ENCODE data around the gene C19orf73.

The C19orf73 gene

DNA sequence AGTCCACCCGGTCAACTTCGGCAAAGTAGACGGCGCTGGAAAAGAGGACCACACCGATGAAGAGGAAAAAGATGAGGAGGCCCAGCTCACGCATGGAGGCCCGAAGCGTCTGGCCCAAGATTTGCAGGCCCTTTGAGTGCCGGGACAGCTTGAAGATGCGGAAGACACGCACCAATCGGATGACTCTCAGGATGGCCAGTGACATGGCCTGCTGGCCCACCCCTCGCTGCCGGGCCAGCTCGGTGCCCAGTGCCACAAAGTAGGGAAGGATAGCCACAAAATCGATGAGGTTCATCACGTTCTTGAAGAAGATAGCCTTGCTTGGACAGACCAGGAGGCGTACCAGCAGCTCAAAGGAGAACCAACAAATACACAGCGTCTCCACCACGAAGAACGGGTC is 48.5 kb downstream of the C19orf73 start:
- no peaks in the 10 kb centered on the region for H3K9me3 ChIP-seq (ENCODE audit: insufficient read depth, low read depth, low read length)
- no peak overlapping the region for H3K27ac ChIP-seq (ENCODE audit: low read depth, low read length)
- H3K36me3 ChIP-seq (ENCODE audit: insufficient read depth, low read length): no peaks in the 10 kb centered on the region
- WGBS: 92% methylated on average over 21 of the region's 21 CpGs
- peaks cover 86% of the 10 kb centered on the region for H3K27me3 ChIP-seq (ENCODE audit: insufficient read depth, low read length)
- no peak overlapping the region for H3K9ac ChIP-seq (ENCODE audit: low read depth, low read length)
- H3K4me1 ChIP-seq (ENCODE audit: insufficient read depth, low read length): peaks cover 10% of the 10 kb centered on the region; the same call in 1 of the 2 replicates
- H3K4me3 ChIP-seq (ENCODE audit: low read length): no peak overlapping the region

DNA sequence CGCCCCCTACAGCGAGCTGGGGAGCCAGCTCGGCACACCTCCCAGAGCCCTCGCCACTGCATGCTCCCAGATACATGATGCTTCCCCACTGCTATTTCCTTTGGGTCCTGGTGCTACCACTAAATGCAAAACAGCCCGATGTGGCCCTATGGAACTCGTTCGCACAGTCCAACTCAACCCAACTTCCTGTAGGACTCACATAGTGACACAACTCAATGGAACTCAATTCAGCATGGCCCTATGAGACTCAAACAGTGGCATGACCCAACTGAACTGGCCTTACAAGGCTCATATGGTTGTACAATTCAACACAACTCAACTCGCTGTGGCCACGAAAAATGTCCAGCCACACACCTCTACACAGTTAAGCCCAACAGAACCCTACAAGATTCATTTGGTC is 49.9 kb downstream of the C19orf73 start:
- peaks cover 16% of the 10 kb centered on the region for H3K4me1 ChIP-seq (ENCODE audit: insufficient read depth, low read length)
- no peak overlapping the region for H3K4me3 ChIP-seq (ENCODE audit: low read length)
- H3K27me3 ChIP-seq (ENCODE audit: insufficient read depth, low read length): peaks cover 83% of the 10 kb centered on the region
- H3K9ac ChIP-seq (ENCODE audit: low read depth, low read length): no peak overlapping the region
- WGBS: 90% methylated on average over 9 of the region's 9 CpGs
- H3K9me3 ChIP-seq (ENCODE audit: insufficient read depth, low read depth, low read length): no peaks in the 10 kb centered on the region
- no peaks in the 10 kb centered on the region for H3K36me3 ChIP-seq (ENCODE audit: insufficient read depth, low read length)
- H3K27ac ChIP-seq (ENCODE audit: low read depth, low read length): no peak overlapping the region

Data from HUES64 (cell line).